Fibroblast of lung (primary cell): Measurements from ENCODE around the gene NCAM2. TPM values are rescaled to one million over a fixed set of nuclear protein-coding genes. Genes with fewer than 3 reads are reported as not detected.
A peak's percentile ranks its signal among the peaks of the same experiment; 100 is the strongest.

Experiments
- DNase-seq, 2 donors: peaks; one replicate each; pipeline versions ENCODE4 v3.0.0 to v3.0.0-alpha.2; 2010; ENCODE audit warnings: low read depth in 2 of 2
- H2AFZ ChIP-seq: 2 replicates; pipeline ENCODE4 v1.5.1; 2012; ENCODE audit warnings: low read length, control low read depth, inconsistent platforms
- H3K27ac ChIP-seq: 2 replicates; pipeline ENCODE4 v1.5.1; 2011; ENCODE audit warnings: low read length, control low read depth; ENCODE audit not compliant: insufficient read depth
- H3K27me3 ChIP-seq: 2 replicates; pipeline ENCODE4 v1.5.1; 2011; ENCODE audit warnings: mild to moderate bottlenecking, low read length; ENCODE audit not compliant: control insufficient read depth, insufficient read depth
- H3K36me3 ChIP-seq: 2 replicates; pipeline ENCODE4 v1.5.1; 2011; ENCODE audit warnings: low read length; ENCODE audit not compliant: control insufficient read depth, insufficient read depth
- H3K4me1 ChIP-seq: 2 replicates; pipeline ENCODE4 v1.5.1; 2011; ENCODE audit warnings: low read length; ENCODE audit not compliant: control insufficient read depth, insufficient read depth; ENCODE audit errors: extremely low read depth
- H3K4me2 ChIP-seq: 2 replicates; pipeline ENCODE4 v1.5.1; 2011; ENCODE audit warnings: low read length, control low read depth; ENCODE audit not compliant: insufficient read depth; ENCODE audit errors: extremely low read depth
- H3K4me3 ChIP-seq, 4 experiments: fragments of 200-600 bp in 1 of 4; sonication (generic) in 1 of 4; replicated peaks in 1 of 4; 2 replicates each; pipeline ENCODE4 v1.5.1; 2011 to 2016; ENCODE audit warnings: low read length in 4 of 4, low read depth in 3 of 4, mild to moderate bottlenecking in 3 of 4, control low read depth in 2 of 4, inconsistent platforms in 1 of 4, mixed read lengths in 1 of 4; ENCODE audit not compliant: insufficient read depth in 1 of 4; ENCODE audit errors: control extremely low read depth in 1 of 4
- H3K79me2 ChIP-seq: 2 replicates; pipeline ENCODE4 v1.5.1; 2012; ENCODE audit warnings: mild to moderate bottlenecking, low read length, inconsistent platforms; ENCODE audit not compliant: control insufficient read depth, insufficient read depth
- H3K9ac ChIP-seq: 2 replicates; pipeline ENCODE4 v1.5.1; 2011; ENCODE audit warnings: mild to moderate bottlenecking, low read length, control low read depth; ENCODE audit not compliant: insufficient read depth
- H3K9me3 ChIP-seq: 2 replicates; pipeline ENCODE4 v1.5.1; 2012; ENCODE audit warnings: low read depth, low read length; ENCODE audit not compliant: control insufficient read depth, insufficient read depth
- H4K20me1 ChIP-seq: 2 replicates; pipeline ENCODE4 v1.5.1; 2011; ENCODE audit warnings: low read length; ENCODE audit not compliant: control insufficient read depth, insufficient read depth; ENCODE audit errors: extremely low read depth
- CTCF ChIP-seq, 2 donors: IDR thresholded peaks in 1 of 2; conservative IDR thresholded peaks in 1 of 2; 1 replicate in 1 of 2; 2 replicates in 1 of 2; pipeline ENCODE4 v1.5.1; 2011 to 2012; ENCODE audit warnings: low read length in 2 of 2, control low read depth in 1 of 2, inconsistent platforms in 1 of 2, low read depth in 1 of 2, mild to moderate bottlenecking in 1 of 2
- EZH2 ChIP-seq: IDR thresholded peaks from 2 replicates; pipeline ENCODE4 v1.5.1; 2012; ENCODE audit warnings: low read length, control low read depth, mild to moderate bottlenecking; ENCODE audit errors: missing control alignments
- polyA plus RNA-seq, 2 donors: library from polyadenylated mRNA; depleted of rRNA in 1 of 2; stranded (reverse) in 1 of 2; unstranded in 1 of 2; fragments of >200 nt; gene quantifications; 2 replicates each; pipeline ENCODE4 v1.2.1, GENCODE V29; 2011 to 2012; ENCODE audit warnings: missing spikeins in 1 of 2
- total RNA-seq: library from RNA; depleted of rRNA; stranded (reverse); fragments of >200 nt; gene quantifications from 2 replicates; pipeline ENCODE4 v1.2.1, GENCODE V29; 2014

The NCAM2 gene
- total and polyA plus RNA-seq, 2 donors (not counting 1 experiment from before 2014, with no cell fraction given), result 5.6 to 11.1 TPM

GRCh38 chr21:21151231-21151630 is 153.0 kb downstream of the NCAM2 start:
- TF ChIP-seq CTCF (conservative IDR thresholded peaks at IDR 0.05 in 1 of 2, IDR thresholded peaks at IDR 0.05 in 1 of 2; ENCODE audit: low read depth in 1 of 2, low read length in 2 of 2) (no peak), EZH2 (no peak)
- no peak for DNase-seq
- H2AFZ ChIP-seq, result no peak overlapping the region
- H3K4me1 ChIP-seq, result no peaks in the 10 kb centered on the region
- H3K9me3 ChIP-seq, result no peaks in the 10 kb centered on the region
- H3K4me3 ChIP-seq, result no peak overlapping the region
- H4K20me1 ChIP-seq, result no peaks in the 10 kb centered on the region
- H3K79me2 ChIP-seq, result no peaks in the 10 kb centered on the region
- H3K4me2 ChIP-seq, result no peak overlapping the region
- H3K27me3 ChIP-seq, result no peaks in the 10 kb centered on the region
- no peak overlapping the region for H3K27ac ChIP-seq
- H3K36me3 ChIP-seq, result no peaks in the 10 kb centered on the region
- no peak overlapping the region for H3K9ac ChIP-seq

GRCh38 chr21:21156397-21156796 is 158.2 kb downstream of the NCAM2 start:
- no peak overlapping the region for H3K9ac ChIP-seq
- no peaks in the 10 kb centered on the region for H4K20me1 ChIP-seq
- H2AFZ ChIP-seq, result no peak overlapping the region
- TF ChIP-seq EZH2 (no peak), CTCF (conservative IDR thresholded peaks at IDR 0.05 in 1 of 2, IDR thresholded peaks at IDR 0.05 in 1 of 2; ENCODE audit: low read depth in 1 of 2, low read length in 2 of 2) (no peak)
- H3K9me3 ChIP-seq, result no peaks in the 10 kb centered on the region
- no peak overlapping the region for H3K4me2 ChIP-seq
- no peak overlapping the region for H3K27ac ChIP-seq
- H3K4me1 ChIP-seq, result no peaks in the 10 kb centered on the region
- H3K36me3 ChIP-seq, result no peaks in the 10 kb centered on the region
- no peaks in the 10 kb centered on the region for H3K79me2 ChIP-seq
- DNase-seq, result no peak
- no peaks in the 10 kb centered on the region for H3K27me3 ChIP-seq
- H3K4me3 ChIP-seq, result no peak overlapping the region

- Histone ChIP-seq H3K9me3 (no peaks in the 10 kb centered on the region), H3K27ac (no peak overlapping the region), H3K36me3 (no peaks in the 10 kb centered on the region), H3K27me3 (no peaks in the 10 kb centered on the region), H3K4me3 (no peak overlapping the region), H2AFZ (peak overlapping the region; percentile 3), H3K9ac (no peak overlapping the region), H4K20me1 (no peaks in the 10 kb centered on the region), H3K4me2 (no peak overlapping the region), H3K79me2 (no peaks in the 10 kb centered on the region), H3K4me1 (no peaks in the 10 kb centered on the region)
- DNase-seq, result peak; percentile 22 to 33
- no peak for TF ChIP-seq CTCF (conservative IDR thresholded peaks at IDR 0.05 in 1 of 2, IDR thresholded peaks at IDR 0.05 in 1 of 2; ENCODE audit: low read depth in 1 of 2, low read length in 2 of 2)
- TF ChIP-seq EZH2, result no peak
Measured at GRCh38 chr21:21156957-21157356, 158.7 kb downstream of the NCAM2 start.
